B cell (primary cell): ENCODE data around the gene ID3. TPM values are rescaled to one million over a fixed set of nuclear protein-coding genes. Genes with fewer than 3 reads are reported as not detected.

Experiments
- ATAC-seq: fragments of 200-7000 bp; cut with Tn5 transposase; one replicate; pipeline ENCODE4 v1.10.0; 2021; ENCODE audit warnings: low read depth, mild to moderate bottlenecking, moderate number of reproducible peaks, moderate library complexity
- CTCF ChIA-PET: fragments of 350-600 bp; sonication (Branson Sonifier 250); formaldehyde crosslinking; loops from one replicate; lab custom pipeline; 2021; ENCODE audit warnings: antibody characterized with exemption, inconsistent platforms; lab: Charles Lee
- POLR2A ChIA-PET: fragments of 350-600 bp; sonication (Branson Sonifier 250); formaldehyde crosslinking; loops from one replicate; lab custom pipeline; 2021; ENCODE audit warnings: antibody characterized with exemption; lab: Charles Lee
- DNase-seq: peaks from one replicate; pipeline ENCODE4 v3.0.0; 2013
- H2AFZ ChIP-seq: 2 replicates; pipeline ENCODE4 v1.6.1; 2012; ENCODE audit warnings: mild to moderate bottlenecking, low read depth, low read length; ENCODE audit not compliant: insufficient read depth, poor library complexity, severe bottlenecking
- H3K27ac ChIP-seq, 2 donors: 1 replicate in 1 of 2; 2 replicates in 1 of 2; pipeline ENCODE4 v1.5.1; 2012 to 2013; ENCODE audit warnings: low read length in 2 of 2, mild to moderate bottlenecking in 2 of 2, moderate library complexity in 1 of 2
- H3K27me3 ChIP-seq, 4 experiments: fragments of 200-600 bp in 1 of 4; sonication (generic) in 1 of 4; replicated peaks in 1 of 4; 1 replicate in 2 of 4; 2 replicates in 2 of 4; pipeline versions ENCODE4 v1.6.1 to v1.7.0; 2013 to 2016; ENCODE audit warnings: low read length in 3 of 4, mild to moderate bottlenecking in 2 of 4, mixed read lengths in 1 of 4, moderate library complexity in 1 of 4; ENCODE audit not compliant: insufficient read depth in 4 of 4, control insufficient read depth in 3 of 4; ENCODE audit errors: control extremely low read depth in 1 of 4
- H3K36me3 ChIP-seq, 2 experiments: replicated peaks in 1 of 2; 1 replicate in 1 of 2; 2 replicates in 1 of 2; pipeline versions ENCODE4 v1.6.1 to v1.7.1; 2013; ENCODE audit warnings: low read length in 1 of 2; ENCODE audit not compliant: insufficient read depth in 2 of 2, control insufficient read depth in 1 of 2; ENCODE audit errors: control extremely low read depth in 1 of 2, extremely low read depth in 1 of 2
- H3K4me1 ChIP-seq, 2 donors: fragments of 200-600 bp in 1 of 2; sonication (generic) in 1 of 2; 1 replicate in 1 of 2; 2 replicates in 1 of 2; pipeline versions ENCODE4 v1.5.1 to v1.6.1; 2013 to 2017; ENCODE audit warnings: low read length in 2 of 2; ENCODE audit not compliant: control insufficient read depth in 2 of 2, insufficient read depth in 2 of 2
- H3K4me2 ChIP-seq: replicated peaks from 2 replicates; pipeline ENCODE3; 2012; ENCODE audit warnings: mild to moderate bottlenecking, low read depth, low read length; ENCODE audit not compliant: poor library complexity, severe bottlenecking
- H3K4me3 ChIP-seq, 5 experiments: fragments of 200-600 bp in 1 of 5; sonication (generic) in 1 of 5; 1 replicate in 3 of 5; 2 replicates in 2 of 5; pipeline versions ENCODE4 v1.5.1 to v1.7.0; 2011 to 2016; ENCODE audit warnings: low read length in 4 of 5, mild to moderate bottlenecking in 4 of 5, low read depth in 2 of 5, control low read depth in 1 of 5, moderate library complexity in 1 of 5; ENCODE audit not compliant: insufficient read depth in 1 of 5; ENCODE audit errors: control extremely low read depth in 1 of 5, extremely low read depth in 1 of 5
- H3K79me2 ChIP-seq: fragments of 200-600 bp; sonication (generic); one replicate; pipeline ENCODE4 v1.6.0; 2016; ENCODE audit warnings: low read length; ENCODE audit not compliant: control insufficient read depth, insufficient read depth
- H3K9ac ChIP-seq: fragments of 200-600 bp; sonication (generic); 2 replicates; pipeline ENCODE4 v1.6.1; 2017; ENCODE audit warnings: mild to moderate bottlenecking, low read length, moderate library complexity
- H3K9me3 ChIP-seq, 3 donors: one replicate each; pipeline versions ENCODE4 v1.6.1 to v1.7.1; 2013; ENCODE audit warnings: low read length in 2 of 3; ENCODE audit not compliant: control insufficient read depth in 2 of 3, insufficient read depth in 1 of 3; ENCODE audit errors: control extremely low read depth in 1 of 3
- H4K20me1 ChIP-seq: 2 replicates; pipeline ENCODE4 v1.6.0; 2012; ENCODE audit warnings: mild to moderate bottlenecking, low read length; ENCODE audit not compliant: insufficient read depth, control insufficient read depth, poor library complexity, severe bottlenecking
- H3K27ac Mint-ChIP-seq: one replicate; pipeline ENCODE4 v1.8.0; 2021; ENCODE audit warnings: mixed read lengths
- H3K27me3 Mint-ChIP-seq: one replicate; pipeline ENCODE4 v1.8.0; 2021; ENCODE audit warnings: mixed read lengths
- H3K4me1 Mint-ChIP-seq: one replicate; pipeline ENCODE4 v1.8.0; 2021; ENCODE audit warnings: mixed read lengths
- H3K4me3 Mint-ChIP-seq: one replicate; pipeline ENCODE4 v1.8.0; 2021; ENCODE audit warnings: mixed read lengths
- H3K9me3 Mint-ChIP-seq: one replicate; pipeline ENCODE4 v1.8.0; 2022; ENCODE audit warnings: mixed read lengths; ENCODE audit not compliant: insufficient read depth
- CTCF ChIP-seq: fragments of 200-600 bp; IDR thresholded peaks from one replicate; pipeline ENCODE4 v1.8.0; 2022; ENCODE audit warnings: antibody characterized with exemption, mild to moderate bottlenecking
- EZH2 ChIP-seq: IDR thresholded peaks from 2 replicates; pipeline ENCODE4 v1.6.1; 2012; ENCODE audit warnings: borderline replicate concordance, low read depth, mild to moderate bottlenecking, moderate library complexity, low read length; ENCODE audit not compliant: insufficient read depth, poor library complexity, severe bottlenecking
- WGBS: methylation state at CpG from one replicate; pipeline ENCODE4 v1.1.5; 2013; ENCODE audit warnings: missing lambda C conversion rate; ENCODE audit not compliant: insufficient coverage; 5-methylcytosine and 5-hydroxymethylcytosine counted together
- intact Hi-C: fragments of 100-400 bp; cut with micrococcal nuclease; formaldehyde crosslinking; loops from one replicate; pipeline ENCODE4 v1.10.0; 2022
- polyA minus RNA-seq: library from RNA; depleted of rRNA, polyadenylated mRNA; stranded (reverse); fragments of >200 nt; gene quantifications from 2 replicates; pipeline ENCODE4 v1.2.3, GENCODE V29; 2012
- polyA plus RNA-seq: library from polyadenylated mRNA; depleted of rRNA; stranded (reverse); fragments of >200 nt; gene quantifications from 2 replicates; pipeline ENCODE4 v1.2.3, GENCODE V29; 2012
- total RNA-seq, 2 donors: library from RNA; stranded (reverse); fragments of 120-200 nt in 1 of 2; gene quantifications; 1 replicate in 1 of 2; 2 replicates in 1 of 2; pipeline versions ENCODE4 v1.2.3 to v1.2.4, GENCODE V29; 2013 to 2022

ID3 gene, protein sequence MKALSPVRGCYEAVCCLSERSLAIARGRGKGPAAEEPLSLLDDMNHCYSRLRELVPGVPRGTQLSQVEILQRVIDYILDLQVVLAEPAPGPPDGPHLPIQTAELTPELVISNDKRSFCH
- total RNA-seq (367 and 370 TPM in 2 replicates), polyA plus RNA-seq (83.0 and 212 TPM in 2 replicates), polyA minus RNA-seq (122 and 249 TPM in 2 replicates)
- total RNA-seq (2013): 154 TPM

DNA sequence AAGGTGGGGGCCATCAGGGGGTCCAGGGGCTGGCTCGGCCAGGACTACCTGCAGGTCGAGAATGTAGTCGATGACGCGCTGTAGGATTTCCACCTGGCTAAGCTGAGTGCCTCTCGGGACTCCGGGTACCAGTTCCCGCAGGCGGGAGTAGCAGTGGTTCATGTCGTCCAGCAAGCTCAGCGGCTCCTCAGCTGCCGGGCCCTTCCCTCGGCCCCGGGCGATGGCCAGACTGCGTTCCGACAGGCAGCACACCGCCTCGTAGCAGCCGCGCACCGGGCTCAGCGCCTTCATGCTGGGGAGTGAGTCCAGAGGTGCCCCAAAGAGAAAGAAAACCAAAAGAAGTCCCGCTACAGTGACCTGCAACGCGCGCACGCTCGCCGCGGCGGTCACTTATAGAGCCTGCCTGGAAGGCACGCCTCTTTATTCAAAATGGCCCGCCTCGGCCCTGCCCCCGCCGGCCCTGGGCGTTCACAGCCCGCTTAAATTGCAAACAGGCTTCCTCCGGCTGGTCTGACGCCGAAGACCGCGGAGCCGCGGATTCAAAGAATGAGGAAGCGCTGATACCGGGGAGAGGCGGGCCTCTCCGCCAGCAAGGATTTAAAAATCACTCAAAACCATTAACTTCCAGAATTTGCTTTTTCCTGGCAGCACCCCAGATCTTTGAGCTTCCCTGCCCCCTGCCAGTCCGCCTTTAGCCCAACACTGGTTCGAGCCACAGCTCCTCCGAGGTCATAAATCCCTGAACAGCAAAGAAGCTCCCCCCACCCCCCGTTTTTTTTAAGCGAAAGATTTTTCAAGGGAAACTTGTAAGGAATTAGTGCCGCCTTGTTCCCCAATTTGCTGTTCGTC lies at the start of gene ID3:
ID3 (minus strand) TSS at position 366 of the 849 bp plus-strand sequence; CDS start at position 291, 75 bp downstream.
- peak within 1 kb of the TSS; percentile 94 for H3K27ac Mint-ChIP-seq
- peaks cover 23% of the 10 kb centered on the region for H4K20me1 ChIP-seq
- peaks cover 66 to 75% of the 10 kb centered on the region in 2 donors for H3K4me1 ChIP-seq
- H3K4me1 Mint-ChIP-seq: peaks cover 72% of the 10 kb centered on the region
- ChIA-PET CTCF (interaction anchor here (0.7 to 41.7 kb wide), 12 partner anchors 12 to 75 kb away, joined by 3 to 1420 read pairs (median 14); no protein-coding TSS in a partner anchor), POLR2A (interaction anchor here (0.6 to 9.5 kb wide), 19 partner anchors 10 to 176 kb away, joined by 3 to 165 read pairs (median 12); no protein-coding TSS in a partner anchor)
- peaks cover 26% of the 10 kb centered on the region for H3K79me2 ChIP-seq
- no peaks in the 10 kb centered on the region for H3K27me3 ChIP-seq
- DNase-seq (peak; percentile 97), ATAC-seq (peak; percentile 73)
- peaks cover 0 to 19% of the 10 kb centered on the region in 2 experiments for H3K36me3 ChIP-seq
- intact Hi-C loops: loop anchor here (1.0 to 10.0 kb wide), 6 partner anchors 8 to 353 kb away; partner anchors contain the start of gene CNR2
- H2AFZ ChIP-seq: peak within 1 kb of the TSS; percentile 61
- no peaks in the 10 kb centered on the region for H3K9me3 ChIP-seq
- TF ChIP-seq EZH2 (no peak), CTCF (no peak)
- H3K4me3 ChIP-seq: peak within 1 kb of the TSS; percentile 87 to 100 (median 95)
- peak within 1 kb of the TSS; percentile 97 for H3K9ac ChIP-seq
- no peaks in the 10 kb centered on the region for H3K27me3 Mint-ChIP-seq
- peak within 1 kb of the TSS; percentile 93 for H3K4me3 Mint-ChIP-seq
- WGBS: under 1% methylated on average over 57 of the region's 57 CpGs
- H3K4me2 ChIP-seq: peak within 1 kb of the TSS; percentile 98
- H3K9me3 Mint-ChIP-seq: no peaks in the 10 kb centered on the region
- H3K27ac ChIP-seq: peak within 1 kb of the TSS; percentile 83 to 91
